NCI-H2029 (cell line): ENCODE results near the gene CREB5.

Experiments
- DNase-seq: peaks from one replicate; lab custom pipeline; 2025; lab: John Stamatoyannopoulos, UW

Gene CREB5

GRCh38 chr7:28613262-28613661, 200.9 kb downstream of the CREB5 start:
- DNase-seq = no peak

DNA sequence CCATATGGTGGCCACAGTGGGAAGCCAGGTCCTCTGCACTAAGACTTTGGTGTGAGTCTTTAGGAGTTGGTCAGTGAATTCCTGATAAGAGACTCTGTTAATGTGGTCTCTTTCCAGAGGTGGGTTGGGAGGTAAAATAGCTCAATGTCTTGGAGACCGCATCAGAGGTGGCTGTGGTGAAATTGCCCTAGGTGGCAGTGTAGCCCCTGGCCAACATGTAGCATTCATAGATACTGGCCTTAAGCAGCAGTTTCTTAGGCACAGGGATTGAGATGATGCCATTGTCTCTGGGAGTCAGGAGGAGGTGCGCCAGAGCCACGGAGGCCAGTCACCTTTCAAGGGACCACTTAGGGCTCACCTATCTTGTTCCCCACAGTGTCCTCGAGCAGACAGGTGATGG, 202.8 kb downstream of the CREB5 start:
- DNase-seq = no peak

- DNase-seq = no peak
These were observed 205.1 kb downstream of the CREB5 start for GRCh38 chr7:28617308-28617880.

- DNase-seq = no peak
These were observed 206.1 kb downstream of the CREB5 start for GRCh38 chr7:28618383-28618782.

- peak; percentile 63 for DNase-seq
These were observed 206.9 kb downstream of the CREB5 start for GRCh38 chr7:28619256-28619655.

GRCh38 chr7:28621369-28621841, 209.1 kb downstream of the CREB5 start:
- peak; percentile 32 for DNase-seq

DNA sequence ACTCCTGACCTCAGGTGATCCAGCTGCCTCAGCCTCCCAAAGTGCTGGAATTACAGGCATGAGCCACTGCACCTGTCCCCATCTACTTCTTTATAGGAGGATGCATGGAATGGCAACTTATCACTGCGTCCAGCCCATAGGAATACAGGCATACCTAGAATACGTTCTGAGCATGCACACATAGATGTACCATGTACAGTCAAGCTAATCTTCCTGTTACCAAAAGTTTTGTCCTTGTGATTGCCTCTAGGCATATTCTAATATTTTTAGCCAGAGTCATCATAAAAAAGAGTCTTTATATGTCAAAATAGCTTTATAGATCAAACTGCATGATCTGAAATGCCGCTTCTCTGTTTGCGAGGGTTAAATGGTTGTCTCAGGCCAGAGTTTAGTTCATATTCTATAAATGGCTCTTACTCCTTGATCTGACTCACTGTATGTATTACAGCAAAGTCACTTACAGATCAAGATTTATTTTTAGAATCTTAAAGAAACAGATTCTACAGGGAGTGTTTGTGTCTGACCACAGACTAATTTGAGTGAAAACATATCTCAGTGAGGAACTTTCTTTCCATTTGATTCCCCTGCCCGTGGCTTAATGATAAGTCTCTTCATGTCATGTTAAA, 210.9 kb downstream of the CREB5 start:
- no peak for DNase-seq

DNA sequence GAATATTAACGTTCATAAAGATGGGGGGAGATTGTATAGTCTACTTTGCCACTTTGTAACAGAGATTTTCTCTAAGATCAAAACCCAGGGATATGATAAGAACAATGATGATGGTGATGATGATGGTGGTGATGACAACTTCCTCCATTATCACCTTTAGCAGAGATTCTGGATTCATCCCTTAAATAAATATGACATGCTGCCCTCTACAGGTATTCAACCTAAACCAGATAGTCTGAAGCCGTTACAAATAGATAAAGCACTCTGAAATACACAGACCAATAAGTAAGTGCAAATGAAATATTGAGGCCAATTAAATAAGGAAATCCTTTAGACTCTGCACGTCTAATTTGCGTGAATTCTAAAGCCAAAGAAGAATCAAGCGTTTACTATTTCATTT, 211.5 kb downstream of the CREB5 start:
- no peak for DNase-seq

GRCh38 chr7:28625432-28625831, 213.1 kb downstream of the CREB5 start:
- DNase-seq = no peak

- DNase-seq = no peak
These were observed 213.9 kb downstream of the CREB5 start for GRCh38 chr7:28626221-28626620.

GRCh38 chr7:28626624-28627262, 214.4 kb downstream of the CREB5 start:
- no peak for DNase-seq

DNA sequence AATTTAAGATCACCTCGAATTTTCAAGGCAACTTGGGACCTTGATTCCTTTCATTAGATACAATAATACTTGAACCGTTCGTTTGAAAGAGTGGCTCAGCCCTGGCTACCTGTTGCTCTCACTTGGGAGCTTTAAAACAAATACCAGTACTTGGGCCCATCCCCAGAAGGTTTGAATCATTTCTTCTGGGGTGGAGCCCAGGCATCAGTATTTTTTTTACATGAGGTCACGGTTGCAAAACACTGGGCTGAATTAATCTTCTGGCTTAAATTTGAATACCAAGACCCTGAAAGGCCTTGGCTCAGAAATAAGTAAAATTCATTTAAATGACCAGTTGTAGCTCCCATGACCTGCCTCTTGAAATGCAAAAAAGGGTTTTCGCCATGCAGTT, 214.9 kb downstream of the CREB5 start:
- no peak for DNase-seq

GRCh38 chr7:28627896-28628295, 215.6 kb downstream of the CREB5 start:
- DNase-seq = no peak

DNA sequence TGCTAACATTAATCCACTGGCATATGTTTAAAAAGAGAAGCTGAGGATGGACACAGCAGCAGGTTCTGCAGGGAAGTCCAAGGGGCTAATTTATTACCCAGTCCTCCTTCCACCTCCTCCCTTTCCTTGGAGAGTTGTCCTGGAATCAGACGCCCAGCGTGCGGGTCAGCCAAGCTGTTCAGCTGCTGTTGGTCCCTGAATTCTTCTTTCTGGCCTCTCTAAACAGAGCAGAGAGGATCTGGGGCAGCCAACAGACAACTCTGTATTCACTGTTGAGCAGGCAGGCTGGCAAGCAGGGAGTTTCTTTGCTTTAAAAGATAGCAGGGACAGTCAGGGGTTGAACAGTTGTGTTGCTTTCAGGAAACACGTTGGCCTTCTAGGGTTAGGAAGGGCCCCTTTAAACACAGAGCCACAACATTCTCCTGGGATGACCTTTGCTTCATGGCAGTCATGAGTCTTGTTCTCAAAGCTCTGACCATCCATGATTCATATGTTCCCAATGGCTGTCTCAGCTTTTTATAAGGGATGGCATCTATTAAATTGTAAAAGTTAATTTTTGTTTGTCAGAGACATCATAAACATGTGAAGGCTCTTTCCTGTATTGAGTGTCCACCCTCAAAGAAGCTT, 217.0 kb downstream of the CREB5 start:
- no peak for DNase-seq

DNA sequence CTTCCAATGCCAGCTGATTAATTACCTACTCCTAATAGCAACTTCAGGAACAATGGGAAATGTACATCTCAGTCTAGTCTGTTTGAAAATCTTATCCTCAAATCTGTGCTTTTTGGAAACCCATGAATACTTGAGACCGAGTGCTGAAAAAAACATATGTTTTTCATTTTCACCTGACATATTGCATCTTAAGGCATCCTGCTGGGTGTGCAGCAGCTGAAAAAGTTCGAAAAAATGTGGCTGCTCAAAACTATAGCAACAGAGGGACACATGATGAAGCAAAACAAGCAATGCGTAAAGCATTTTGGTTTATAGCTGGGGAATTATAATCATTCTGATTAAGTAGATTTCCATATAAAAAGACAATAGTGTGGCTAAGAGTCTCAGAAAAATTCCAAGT, 218.0 kb downstream of the CREB5 start:
- DNase-seq = no peak

DNA sequence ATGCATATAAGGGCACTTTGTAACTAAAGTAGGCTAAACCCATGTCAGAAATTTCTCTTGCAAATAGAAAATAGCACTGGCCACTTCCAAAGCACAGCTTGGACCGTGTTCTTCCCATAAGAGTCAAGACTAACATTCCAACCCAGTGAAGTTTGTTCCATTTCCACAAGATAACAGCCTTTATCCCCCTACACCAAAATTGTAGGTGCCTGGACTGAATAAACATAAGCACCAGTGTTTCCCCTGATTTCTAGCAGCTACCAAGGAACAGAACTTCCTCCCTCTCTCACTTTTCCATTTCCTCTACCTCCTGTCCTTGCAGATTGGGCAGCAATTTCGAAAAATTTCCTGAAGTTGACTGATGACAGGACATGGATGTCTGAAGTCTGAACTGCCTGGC, 219.7 kb downstream of the CREB5 start:
- DNase-seq = no peak

DNA sequence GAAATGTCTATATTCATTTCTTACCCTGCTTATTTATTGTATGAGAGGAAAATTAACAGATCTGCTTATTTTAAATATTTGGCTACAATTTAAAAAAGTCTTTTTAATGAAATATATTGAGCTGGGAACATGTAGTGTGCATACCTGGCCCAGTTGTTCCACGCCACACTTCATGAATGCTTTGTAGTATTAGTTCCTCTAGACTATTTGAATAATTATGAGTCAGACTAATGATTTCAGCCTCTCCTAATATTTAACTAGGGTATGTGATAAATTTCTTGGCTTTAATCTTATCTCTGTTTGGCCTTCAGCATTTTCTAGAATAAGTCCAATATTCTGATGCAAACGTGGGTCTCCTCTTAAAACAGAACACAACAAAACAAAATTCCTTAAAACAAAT, 226.6 kb downstream of the CREB5 start:
- DNase-seq = no peak

DNA sequence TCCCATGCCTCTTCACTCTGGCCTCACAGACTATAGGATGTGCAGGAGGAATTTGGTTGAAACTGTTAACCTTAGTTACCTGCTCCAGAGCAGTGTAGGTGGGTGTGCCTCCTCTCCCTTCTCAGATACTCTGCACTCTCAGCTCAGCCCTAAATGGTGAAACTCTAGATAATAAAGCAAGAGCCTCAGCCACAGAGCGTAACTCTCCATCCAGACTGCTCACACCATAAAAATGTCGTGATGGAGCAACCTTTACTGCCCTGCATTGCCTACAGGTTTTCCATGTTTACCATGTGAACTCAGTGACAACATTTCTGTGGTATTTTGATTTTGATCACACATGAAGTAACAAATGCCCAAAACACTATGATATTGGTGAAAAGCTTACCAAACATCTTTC, 227.7 kb downstream of the CREB5 start:
- DNase-seq = no peak

GRCh38 chr7:28641752-28642545, 229.6 kb downstream of the CREB5 start:
- DNase-seq = no peak

- peak; percentile 22 for DNase-seq
These were observed 230.9 kb downstream of the CREB5 start for GRCh38 chr7:28643188-28643569.

DNA sequence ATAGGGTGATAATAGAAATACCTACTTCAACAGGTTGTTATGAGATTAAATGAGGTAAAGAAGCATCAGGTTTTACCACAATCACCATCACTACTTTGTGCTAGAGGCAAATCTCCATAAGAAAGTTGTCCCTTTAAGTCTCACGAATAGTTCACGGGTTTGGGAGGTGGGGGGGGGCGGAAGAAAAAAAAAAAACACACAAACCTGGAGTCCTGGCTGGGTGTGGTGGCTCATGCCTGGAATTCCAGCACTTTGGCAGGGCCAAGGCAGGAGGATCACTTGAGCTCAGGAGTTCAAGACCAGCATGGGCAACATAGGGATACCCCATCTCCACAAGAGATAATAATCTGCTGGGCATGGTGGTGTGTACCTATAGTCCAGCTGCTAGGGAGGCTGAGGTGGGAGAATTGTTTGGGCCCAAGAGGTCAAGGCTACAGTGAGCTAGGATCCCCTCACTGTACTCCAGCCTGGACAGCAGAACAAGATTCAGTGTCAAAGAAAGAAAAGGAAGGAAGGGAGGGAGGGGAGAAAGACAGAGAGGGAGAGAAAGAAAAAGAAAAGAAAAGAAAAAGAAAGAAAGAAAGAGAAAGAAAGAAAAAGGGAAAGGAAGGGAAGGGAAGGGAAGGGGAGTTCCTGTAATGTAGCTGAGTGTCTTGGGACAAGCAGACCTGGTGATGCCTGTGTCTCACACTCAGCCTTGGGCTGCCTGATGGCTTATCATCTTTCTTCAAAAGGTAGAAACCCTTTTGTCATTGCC, 231.4 kb downstream of the CREB5 start:
- DNase-seq = no peak

DNA sequence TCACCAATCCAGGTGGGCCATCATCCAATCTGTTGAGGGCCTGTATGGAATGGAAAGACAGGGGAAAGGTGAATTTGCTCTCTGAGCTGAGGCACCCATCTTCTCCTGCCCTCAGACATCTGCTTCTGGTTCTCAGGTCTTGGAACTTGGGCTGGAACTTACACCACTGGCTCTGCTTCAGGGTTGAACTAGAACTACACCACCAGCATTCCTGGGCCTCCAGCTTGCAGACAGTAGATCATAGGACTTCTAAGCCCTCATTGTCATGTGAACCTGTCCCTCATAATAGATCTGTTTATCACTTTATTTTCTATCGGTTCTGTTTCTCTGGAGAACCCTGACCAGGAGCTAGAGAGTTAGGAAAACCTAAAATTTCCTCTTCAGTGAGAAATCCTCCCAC, 233.5 kb downstream of the CREB5 start:
- no peak for DNase-seq
